Progenitor cell of endocrine pancreas (in vitro differentiated cells): ENCODE data around the gene COL1A1. TPM values are rescaled to one million over a fixed set of nuclear protein-coding genes. Genes with fewer than 3 reads are reported as not detected.

Source experiments
- DNase-seq: peaks from one replicate; pipeline ENCODE4 v3.0.0; 2021; ENCODE audit warnings: low spot score; ENCODE audit not compliant: unreplicated experiment
- H3K27ac Mint-ChIP-seq: 2 replicates; pipeline ENCODE4 v1.8.0; 2021; ENCODE audit warnings: mild to moderate bottlenecking, moderate library complexity, mixed read lengths
- H3K27me3 Mint-ChIP-seq: 2 replicates; pipeline ENCODE4 v1.8.0; 2021; ENCODE audit warnings: mixed read lengths
- H3K36me3 Mint-ChIP-seq: 2 replicates; pipeline ENCODE4 v1.8.0; 2022; ENCODE audit warnings: mixed read lengths; ENCODE audit not compliant: insufficient read depth
- H3K4me1 Mint-ChIP-seq: 2 replicates; pipeline ENCODE4 v1.8.0; 2021; ENCODE audit warnings: low read depth, mixed read lengths
- H3K4me3 Mint-ChIP-seq: 2 replicates; pipeline ENCODE4 v1.8.0; 2021; ENCODE audit warnings: low read depth, mild to moderate bottlenecking, moderate library complexity, mixed read lengths
- H3K9me3 Mint-ChIP-seq: 2 replicates; pipeline ENCODE4 v1.8.0; 2021; ENCODE audit warnings: low read depth, mixed read lengths
- total RNA-seq: library from RNA; stranded (reverse); gene quantifications from 2 replicates; pipeline ENCODE4 v1.2.1, GENCODE V29; 2021
- TF ChIP-seq, protein P1 (sequence below): fragments of 200-600 bp; sonication (generic); IDR thresholded peaks from one replicate; pipeline ENCODE4 v1.5.0; 2021; ENCODE audit warnings: antibody characterized with exemption, mild to moderate bottlenecking; ENCODE audit not compliant: unreplicated experiment

Gene COL1A1
- total RNA-seq, 1 donor from 2014 or later = 26.7 TPM

DNA sequence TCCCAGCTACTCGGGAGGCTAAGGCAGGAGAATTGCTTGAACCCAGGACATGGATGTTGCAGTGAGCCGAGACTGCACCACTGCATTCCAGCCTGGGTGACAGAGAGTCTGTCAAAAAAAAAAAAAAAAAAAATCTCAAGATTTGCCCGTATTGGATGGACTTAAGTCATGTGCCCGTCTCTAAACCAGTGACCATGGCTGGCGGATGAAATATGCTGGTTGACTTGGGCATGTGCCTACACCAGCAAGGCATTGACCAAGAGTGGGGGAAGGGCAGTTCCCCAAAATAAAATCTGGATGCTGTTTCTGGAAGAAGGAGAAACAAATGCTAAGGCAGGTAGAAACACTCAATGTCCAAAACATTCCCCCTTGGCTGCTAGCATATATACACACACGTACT is 21.5 kb upstream of the COL1A1 start:
- TF ChIP-seq, protein P1, sequence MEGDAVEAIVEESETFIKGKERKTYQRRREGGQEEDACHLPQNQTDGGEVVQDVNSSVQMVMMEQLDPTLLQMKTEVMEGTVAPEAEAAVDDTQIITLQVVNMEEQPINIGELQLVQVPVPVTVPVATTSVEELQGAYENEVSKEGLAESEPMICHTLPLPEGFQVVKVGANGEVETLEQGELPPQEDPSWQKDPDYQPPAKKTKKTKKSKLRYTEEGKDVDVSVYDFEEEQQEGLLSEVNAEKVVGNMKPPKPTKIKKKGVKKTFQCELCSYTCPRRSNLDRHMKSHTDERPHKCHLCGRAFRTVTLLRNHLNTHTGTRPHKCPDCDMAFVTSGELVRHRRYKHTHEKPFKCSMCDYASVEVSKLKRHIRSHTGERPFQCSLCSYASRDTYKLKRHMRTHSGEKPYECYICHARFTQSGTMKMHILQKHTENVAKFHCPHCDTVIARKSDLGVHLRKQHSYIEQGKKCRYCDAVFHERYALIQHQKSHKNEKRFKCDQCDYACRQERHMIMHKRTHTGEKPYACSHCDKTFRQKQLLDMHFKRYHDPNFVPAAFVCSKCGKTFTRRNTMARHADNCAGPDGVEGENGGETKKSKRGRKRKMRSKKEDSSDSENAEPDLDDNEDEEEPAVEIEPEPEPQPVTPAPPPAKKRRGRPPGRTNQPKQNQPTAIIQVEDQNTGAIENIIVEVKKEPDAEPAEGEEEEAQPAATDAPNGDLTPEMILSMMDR = no peak
- no peak for DNase-seq
- Mint-ChIP-seq H3K27me3 (peaks cover 3% of the 10 kb centered on the region), H3K9me3 (peaks cover 16% of the 10 kb centered on the region), H3K4me1 (peaks cover 18% of the 10 kb centered on the region), H3K4me3 (no peak overlapping the region), H3K36me3 (no peaks in the 10 kb centered on the region), H3K27ac (no peak overlapping the region)

DNA sequence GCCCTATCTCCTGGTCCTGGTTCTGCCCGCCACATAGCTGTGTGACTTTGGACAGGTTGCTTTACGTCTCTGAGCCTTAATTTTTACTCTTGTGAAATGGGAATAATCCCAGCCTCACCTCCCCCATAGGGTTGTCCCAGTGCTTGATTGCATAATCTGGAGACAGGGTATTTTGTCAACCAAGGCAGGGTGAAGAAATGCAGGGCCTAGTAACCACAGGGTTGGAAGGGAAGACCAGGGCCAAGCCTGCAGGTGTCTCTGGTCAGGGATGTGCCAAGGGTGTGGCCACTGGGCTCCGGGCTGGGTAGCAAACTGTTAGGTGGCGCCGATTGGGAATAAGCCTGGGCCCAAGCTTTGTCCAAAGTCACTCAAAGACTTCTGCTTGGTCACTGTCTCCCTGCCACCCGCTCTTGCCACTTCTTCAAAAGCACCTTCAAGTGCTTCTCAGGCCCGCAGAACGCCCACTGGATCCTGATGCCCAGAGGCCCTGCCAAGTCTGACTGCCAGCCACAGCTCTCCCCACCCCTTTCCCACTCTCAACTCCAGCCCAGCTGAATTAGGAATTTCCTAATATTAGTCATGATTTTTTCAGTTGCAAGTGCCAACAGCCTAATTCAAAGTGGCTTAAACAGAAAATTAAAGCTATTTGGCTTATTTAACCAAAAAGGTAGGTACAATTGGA is 20.6 kb upstream of the COL1A1 start:
- DNase-seq = no peak
- TF ChIP-seq, protein P1 = no peak
- H3K27ac Mint-ChIP-seq = no peak overlapping the region
- H3K9me3 Mint-ChIP-seq = peaks cover 14% of the 10 kb centered on the region
- H3K4me3 Mint-ChIP-seq = no peak overlapping the region
- H3K4me1 Mint-ChIP-seq = peaks cover 18% of the 10 kb centered on the region
- peaks cover 3% of the 10 kb centered on the region for H3K27me3 Mint-ChIP-seq
- H3K36me3 Mint-ChIP-seq = no peaks in the 10 kb centered on the region

DNA sequence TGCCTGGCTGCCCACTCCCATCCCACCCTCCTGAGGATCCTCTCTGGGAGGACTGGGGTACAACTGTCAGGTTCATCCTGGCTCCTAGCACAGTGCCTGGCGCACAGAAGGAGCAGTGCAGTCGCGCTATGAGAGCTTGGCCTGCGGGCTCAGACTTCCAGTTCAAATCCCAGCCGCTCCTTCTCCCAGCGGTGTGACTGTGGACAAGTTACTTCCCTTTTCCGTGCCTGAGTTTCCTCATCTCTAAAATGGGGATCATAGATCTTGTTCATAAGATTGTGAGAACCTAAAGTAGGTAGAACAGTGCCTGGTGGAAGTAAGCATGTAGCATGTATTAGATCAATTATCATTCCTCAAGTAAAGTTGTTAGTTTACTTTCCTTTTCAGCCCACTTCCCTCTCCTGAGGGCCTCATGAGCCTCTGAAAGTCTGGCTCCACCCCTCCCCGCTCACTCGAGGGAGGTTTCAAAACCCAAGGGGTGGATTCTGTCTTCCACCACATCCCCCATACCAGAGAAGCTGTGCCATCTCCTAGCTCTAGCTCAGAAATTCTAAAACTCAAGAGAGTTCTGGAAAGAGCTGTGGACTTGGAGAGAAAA is 19.9 kb upstream of the COL1A1 start:
- Mint-ChIP-seq H3K27me3 (peaks cover 3% of the 10 kb centered on the region), H3K27ac (no peak overlapping the region), H3K9me3 (peaks cover 12% of the 10 kb centered on the region), H3K36me3 (no peaks in the 10 kb centered on the region), H3K4me3 (no peak overlapping the region), H3K4me1 (peaks cover 18% of the 10 kb centered on the region)
- TF ChIP-seq, protein P1 = no peak
- no peak for DNase-seq

DNA sequence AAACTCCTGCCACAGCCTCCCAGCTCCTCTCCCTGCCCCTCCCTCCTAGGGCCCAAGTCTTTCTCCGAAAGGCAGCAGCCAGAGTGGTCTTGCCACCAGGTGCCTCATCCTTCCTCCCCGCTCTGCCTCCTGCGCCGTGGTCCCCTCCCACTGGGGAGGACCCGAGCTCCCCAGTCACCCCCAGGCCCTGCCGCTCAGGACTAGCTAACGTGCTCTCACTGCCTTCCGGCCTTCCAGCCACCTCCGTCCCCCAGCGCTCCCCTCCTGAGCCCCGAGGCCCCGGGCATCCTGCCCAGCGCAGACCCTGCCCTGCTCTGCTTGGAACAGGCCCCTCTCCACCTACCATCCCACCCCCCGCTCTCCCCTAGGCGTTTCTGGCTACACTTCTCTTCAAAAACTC is 19.4 kb upstream of the COL1A1 start:
- Mint-ChIP-seq H3K4me1 (peaks cover 18% of the 10 kb centered on the region), H3K4me3 (no peak overlapping the region), H3K27ac (no peak overlapping the region), H3K27me3 (peaks cover 3% of the 10 kb centered on the region), H3K36me3 (no peaks in the 10 kb centered on the region), H3K9me3 (peaks cover 10% of the 10 kb centered on the region)
- DNase-seq = no peak
- TF ChIP-seq, protein P1 = no peak

DNA sequence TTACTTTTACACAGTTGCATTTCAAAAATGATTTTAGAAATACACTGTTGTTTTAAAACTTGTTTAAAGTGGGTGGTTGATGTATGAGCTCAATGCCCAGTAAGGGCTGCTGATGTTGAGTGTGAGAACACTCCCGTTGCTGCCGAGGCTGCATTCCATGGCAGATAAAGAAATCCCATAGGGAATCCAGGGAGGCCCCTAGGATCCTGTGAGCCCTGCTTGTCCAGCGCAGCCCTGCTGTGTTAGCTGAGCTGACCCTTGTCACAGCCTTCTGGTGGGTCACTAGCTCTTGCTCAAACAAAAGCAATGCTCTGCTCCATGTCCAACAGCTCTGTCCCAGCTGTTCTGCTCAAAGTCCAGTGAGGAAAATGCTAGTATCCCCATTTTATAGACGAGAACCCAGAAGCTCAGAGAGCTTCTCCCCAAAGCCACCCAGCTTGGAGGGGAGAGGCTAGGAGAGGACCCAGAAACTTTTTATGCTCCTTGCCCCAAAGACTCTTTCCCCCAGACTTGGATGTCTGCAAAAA is 18.6 kb upstream of the COL1A1 start:
- H3K27me3 Mint-ChIP-seq = peaks cover 3% of the 10 kb centered on the region
- H3K36me3 Mint-ChIP-seq = no peaks in the 10 kb centered on the region
- H3K4me1 Mint-ChIP-seq = peaks cover 18% of the 10 kb centered on the region
- H3K9me3 Mint-ChIP-seq = peaks cover 6% of the 10 kb centered on the region
- no peak overlapping the region for H3K4me3 Mint-ChIP-seq
- H3K27ac Mint-ChIP-seq = peak overlapping the region; percentile 70
- no peak for DNase-seq
- TF ChIP-seq, protein P1 = no peak
